ENCODE results near the gene ZCCHC7.
A peak's percentile ranks its signal among the peaks of the same experiment; 100 is the strongest.

ZCCHC7 gene

DNA sequence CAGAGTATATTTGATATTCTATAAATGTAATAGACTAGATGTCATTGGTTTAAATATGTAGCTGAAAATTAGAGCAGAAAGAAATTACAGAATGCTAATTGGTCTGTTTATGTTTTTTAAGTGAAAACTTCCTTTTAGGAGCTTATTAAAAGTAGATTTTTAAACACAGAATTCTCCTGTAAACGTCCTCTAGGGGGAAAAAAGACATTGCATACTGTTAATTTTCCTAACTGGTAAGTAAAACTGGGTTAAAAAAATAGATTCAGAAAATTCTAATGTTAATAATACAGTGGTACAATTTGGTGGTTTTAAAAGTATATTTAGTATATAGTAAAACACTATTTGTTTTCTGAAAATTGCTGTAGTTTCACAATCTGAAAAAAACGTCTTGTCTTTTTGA is 59.8 kb downstream of the ZCCHC7 start:
- Histone ChIP-seq H3K27ac (ENCODE audit: low read length) (no peak overlapping the region), H3K36me3 (ENCODE audit: insufficient read depth, low read length) (peaks cover 2% of the 10 kb centered on the region; the same call in 1 of the 2 replicates), H3K9ac (ENCODE audit: low read depth, low read length) (no peak overlapping the region), H2AFZ (ENCODE audit: low read depth, low read length) (no peak overlapping the region), H3K79me2 (ENCODE audit: insufficient read depth, low read length) (peaks cover 13% of the 10 kb centered on the region; the same call in 1 of the 2 replicates), H3K4me2 (ENCODE audit: insufficient read depth, low read length) (no peak overlapping the region), H3K4me1 (ENCODE audit: insufficient read depth, low read length) (0 out of 2 replicates have a peak, but pooled peaks cover 2% of the 10 kb centered on the region), H3K27me3 (ENCODE audit: insufficient read depth, low read length, poor library complexity) (no peaks in the 10 kb centered on the region), H3K4me3 (ENCODE audit: low read depth in 1 of 2, low read length in 2 of 2) (no peak overlapping the region), H3K9me3 (ENCODE audit: insufficient read depth, low read length, severe bottlenecking) (no peaks in the 10 kb centered on the region), H4K20me1 (ENCODE audit: insufficient read depth, low read length) (no peaks in the 10 kb centered on the region)
- TF ChIP-seq EZH2 (IDR thresholded peaks at IDR 0.05; ENCODE audit: borderline replicate concordance, low read depth, low read length, severe bottlenecking) = no peak
- TF ChIP-seq, protein P1, sequence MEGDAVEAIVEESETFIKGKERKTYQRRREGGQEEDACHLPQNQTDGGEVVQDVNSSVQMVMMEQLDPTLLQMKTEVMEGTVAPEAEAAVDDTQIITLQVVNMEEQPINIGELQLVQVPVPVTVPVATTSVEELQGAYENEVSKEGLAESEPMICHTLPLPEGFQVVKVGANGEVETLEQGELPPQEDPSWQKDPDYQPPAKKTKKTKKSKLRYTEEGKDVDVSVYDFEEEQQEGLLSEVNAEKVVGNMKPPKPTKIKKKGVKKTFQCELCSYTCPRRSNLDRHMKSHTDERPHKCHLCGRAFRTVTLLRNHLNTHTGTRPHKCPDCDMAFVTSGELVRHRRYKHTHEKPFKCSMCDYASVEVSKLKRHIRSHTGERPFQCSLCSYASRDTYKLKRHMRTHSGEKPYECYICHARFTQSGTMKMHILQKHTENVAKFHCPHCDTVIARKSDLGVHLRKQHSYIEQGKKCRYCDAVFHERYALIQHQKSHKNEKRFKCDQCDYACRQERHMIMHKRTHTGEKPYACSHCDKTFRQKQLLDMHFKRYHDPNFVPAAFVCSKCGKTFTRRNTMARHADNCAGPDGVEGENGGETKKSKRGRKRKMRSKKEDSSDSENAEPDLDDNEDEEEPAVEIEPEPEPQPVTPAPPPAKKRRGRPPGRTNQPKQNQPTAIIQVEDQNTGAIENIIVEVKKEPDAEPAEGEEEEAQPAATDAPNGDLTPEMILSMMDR (IDR thresholded peaks at IDR 0.05; ENCODE audit: borderline replicate concordance, extremely low read depth, low read length, poor library complexity, severe bottlenecking) = no peak
- ATAC-seq (ENCODE audit: insufficient read depth, low read depth) = no peak
- no peak for DNase-seq

DNA sequence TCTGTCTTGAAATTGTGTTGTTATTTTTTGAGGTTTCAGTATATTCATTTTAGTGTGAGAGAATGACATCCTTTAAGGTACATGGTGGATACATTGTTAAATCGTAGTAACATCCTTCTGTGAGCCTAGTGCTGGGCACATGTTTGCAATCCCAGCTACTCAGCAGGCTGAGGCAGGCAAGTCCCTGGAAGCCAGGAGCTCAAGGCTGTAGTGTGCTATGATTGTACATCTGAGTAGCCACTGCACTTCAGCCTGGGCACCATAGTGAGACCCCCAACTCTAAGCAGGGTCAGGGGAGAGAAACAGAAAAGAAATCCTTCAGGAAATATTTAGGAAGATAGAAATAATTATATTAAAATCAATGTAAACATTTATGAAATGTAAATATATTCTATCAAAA is 62.3 kb downstream of the ZCCHC7 start:
- H3K27ac ChIP-seq (ENCODE audit: low read length) = no peak overlapping the region
- no peak overlapping the region for H3K4me3 ChIP-seq (ENCODE audit: low read depth in 1 of 2, low read length in 2 of 2)
- no peak overlapping the region for H3K4me2 ChIP-seq (ENCODE audit: insufficient read depth, low read length)
- DNase-seq (no peak), ATAC-seq (ENCODE audit: insufficient read depth, low read depth) (no peak)
- H3K27me3 ChIP-seq (ENCODE audit: insufficient read depth, low read length, poor library complexity) = no peaks in the 10 kb centered on the region
- TF ChIP-seq, protein P1 (IDR thresholded peaks at IDR 0.05; ENCODE audit: borderline replicate concordance, extremely low read depth, low read length, poor library complexity, severe bottlenecking) = no peak
- no peak for TF ChIP-seq EZH2 (IDR thresholded peaks at IDR 0.05; ENCODE audit: borderline replicate concordance, low read depth, low read length, severe bottlenecking)
- H3K79me2 ChIP-seq (ENCODE audit: insufficient read depth, low read length) = peaks cover 17% of the 10 kb centered on the region; the same call in 1 of the 2 replicates
- H3K36me3 ChIP-seq (ENCODE audit: insufficient read depth, low read length) = peaks cover 2% of the 10 kb centered on the region; the same call in 1 of the 2 replicates
- no peak overlapping the region for H3K9ac ChIP-seq (ENCODE audit: low read depth, low read length)
- H2AFZ ChIP-seq (ENCODE audit: low read depth, low read length) = no peak overlapping the region
- H3K4me1 ChIP-seq (ENCODE audit: insufficient read depth, low read length) = peaks cover 7% of the 10 kb centered on the region
- H4K20me1 ChIP-seq (ENCODE audit: insufficient read depth, low read length) = no peaks in the 10 kb centered on the region
- no peaks in the 10 kb centered on the region for H3K9me3 ChIP-seq (ENCODE audit: insufficient read depth, low read length, severe bottlenecking)

- Histone ChIP-seq H2AFZ (ENCODE audit: low read depth, low read length) (no peak overlapping the region), H3K4me2 (ENCODE audit: insufficient read depth, low read length) (no peak overlapping the region), H3K27me3 (ENCODE audit: insufficient read depth, low read length, poor library complexity) (no peaks in the 10 kb centered on the region), H3K27ac (ENCODE audit: low read length) (peak overlapping the region; percentile 10; the same call in 1 of the 2 replicates), H3K4me1 (ENCODE audit: insufficient read depth, low read length) (peaks cover 7% of the 10 kb centered on the region), H3K4me3 (ENCODE audit: low read depth in 1 of 2, low read length in 2 of 2) (no peak overlapping the region), H3K9me3 (ENCODE audit: insufficient read depth, low read length, severe bottlenecking) (no peaks in the 10 kb centered on the region), H3K9ac (ENCODE audit: low read depth, low read length) (no peak overlapping the region), H3K79me2 (ENCODE audit: insufficient read depth, low read length) (peaks cover 17% of the 10 kb centered on the region; the same call in 1 of the 2 replicates), H4K20me1 (ENCODE audit: insufficient read depth, low read length) (no peaks in the 10 kb centered on the region), H3K36me3 (ENCODE audit: insufficient read depth, low read length) (peaks cover 10% of the 10 kb centered on the region; the same call in 1 of the 2 replicates)
- no peak for DNase-seq
- ATAC-seq (ENCODE audit: insufficient read depth, low read depth) = no peak
- TF ChIP-seq, protein P1 (IDR thresholded peaks at IDR 0.05; ENCODE audit: borderline replicate concordance, extremely low read depth, low read length, poor library complexity, severe bottlenecking) = no peak
- no peak for TF ChIP-seq EZH2 (IDR thresholded peaks at IDR 0.05; ENCODE audit: borderline replicate concordance, low read depth, low read length, severe bottlenecking)
Observed at GRCh38 chr9:37184905-37185867, 64.8 kb downstream of the ZCCHC7 start.

Data from DND-41 (cell line).